Caco-2 (cell line): ENCODE data around the gene CYSLTR2. TPM values are rescaled to one million over a fixed set of nuclear protein-coding genes. Genes with fewer than 3 reads are reported as not detected.

Source experiments
- BruUV-seq: library from RNA; stranded (reverse); fragments of 400-500 nt; replicated peaks from 2 replicates; lab custom pipeline; 2021; lab: Mats Ljungman, UMichigan
- CTCF ChIA-PET: fragments of 300-600 bp; sonication (Branson Sonifier 250); formaldehyde crosslinking; loops from one replicate; lab custom pipeline; 2022; ENCODE audit warnings: antibody characterized with exemption; lab: Charles Lee
- POLR2A ChIA-PET: fragments of 300-600 bp; sonication (Branson Sonifier 250); formaldehyde crosslinking; loops from one replicate; lab custom pipeline; 2022; ENCODE audit warnings: antibody characterized with exemption; lab: Charles Lee
- DNase-seq, 2 experiments: peaks; one replicate each; pipeline versions ENCODE4 v3.0.0 to v3.0.0-alpha.2; 2020 to 2022
- H3K27me3 ChIP-seq: replicated peaks from 2 replicates; pipeline ENCODE4 v1.6.0; 2011; ENCODE audit warnings: low read length; ENCODE audit not compliant: control insufficient read depth, insufficient read depth
- H3K36me3 ChIP-seq: 2 replicates; pipeline ENCODE4 v1.5.1; 2011; ENCODE audit warnings: low read length; ENCODE audit not compliant: control insufficient read depth, insufficient read depth
- H3K4me1 ChIP-seq: fragments of 250-450 bp; sonication (Bioruptor Pico); 2 replicates; pipeline ENCODE4 v1.5.1; 2020; ENCODE audit warnings: mild to moderate bottlenecking
- H3K4me3 ChIP-seq: 2 replicates; pipeline ENCODE4 v1.5.1; 2011; ENCODE audit warnings: low read depth, mild to moderate bottlenecking, control low read depth, low read length
- H3K9me3 ChIP-seq: fragments of 250-450 bp; sonication (Bioruptor Pico); 2 replicates; pipeline ENCODE4 v1.5.1; 2020; ENCODE audit warnings: mild to moderate bottlenecking, moderate library complexity
- H3K27ac Mint-ChIP-seq: one replicate; pipeline ENCODE4 v1.8.0; 2022; ENCODE audit warnings: mixed read lengths; ENCODE audit not compliant: unreplicated experiment
- H3K27me3 Mint-ChIP-seq: one replicate; pipeline ENCODE4 v1.8.0; 2022; ENCODE audit warnings: mixed read lengths; ENCODE audit not compliant: insufficient read depth, unreplicated experiment
- H3K36me3 Mint-ChIP-seq: one replicate; pipeline ENCODE4 v1.8.0; 2022; ENCODE audit warnings: mild to moderate bottlenecking, mixed read lengths; ENCODE audit not compliant: insufficient read depth, unreplicated experiment
- H3K4me1 Mint-ChIP-seq: one replicate; pipeline ENCODE4 v1.8.0; 2022; ENCODE audit warnings: low read depth, mixed read lengths; ENCODE audit not compliant: unreplicated experiment
- H3K4me3 Mint-ChIP-seq: one replicate; pipeline ENCODE4 v1.8.0; 2022; ENCODE audit warnings: mild to moderate bottlenecking, moderate library complexity, mixed read lengths; ENCODE audit not compliant: unreplicated experiment
- H3K9me3 Mint-ChIP-seq: one replicate; pipeline ENCODE4 v1.8.0; 2022; ENCODE audit warnings: mixed read lengths; ENCODE audit not compliant: unreplicated experiment
- CTCF ChIP-seq, 2 experiments: fragments of 200-600 bp in 1 of 2; IDR thresholded peaks; 1 replicate in 1 of 2; 2 replicates in 1 of 2; pipeline versions ENCODE4 v1.5.1 to v1.8.0; 2011 to 2022; ENCODE audit warnings: antibody characterized with exemption in 1 of 2, control low read depth in 1 of 2, inconsistent platforms in 1 of 2, low read depth in 1 of 2, low read length in 1 of 2, mild to moderate bottlenecking in 1 of 2, moderate library complexity in 1 of 2; ENCODE audit not compliant: insufficient read depth in 1 of 2, severe bottlenecking in 1 of 2, unreplicated experiment in 1 of 2
- intact Hi-C: fragments of 100-400 bp; cut with micrococcal nuclease; formaldehyde crosslinking; loops from one replicate; pipeline ENCODE4 v1.10.0; 2022; ENCODE audit not compliant: unreplicated experiment
- total RNA-seq: library from RNA; stranded (reverse); gene quantifications from 2 replicates; pipeline ENCODE4 v1.2.3, GENCODE V29; 2022

CYSLTR2 gene
- total RNA-seq, 1 experiment from 2014 or later, result not detected

GRCh38 chr13:48655291-48655690, 1.6 kb downstream of the CYSLTR2 start:
- no peaks in the 10 kb centered on the region for H3K27me3 ChIP-seq
- Mint-ChIP-seq H3K4me1 (no peaks in the 10 kb centered on the region), H3K9me3 (no peaks in the 10 kb centered on the region), H3K27me3 (peaks cover 18% of the 10 kb centered on the region), H3K4me3 (no peak overlapping the region), H3K36me3 (no peaks in the 10 kb centered on the region), H3K27ac (no peak overlapping the region)
- no peaks in the 10 kb centered on the region for H3K4me1 ChIP-seq
- intact Hi-C loops, result no loop called here
- BruUV-seq, result no TSS peak
- no peak overlapping the region for H3K4me3 ChIP-seq
- no peak for DNase-seq
- CTCF ChIA-PET, result no interaction called here
- no peak for TF ChIP-seq CTCF (IDR thresholded peaks at IDR 0.05; ENCODE audit: insufficient read depth in 1 of 2, low read depth in 1 of 2, low read length in 1 of 2, severe bottlenecking in 1 of 2, unreplicated experiment in 1 of 2)
- POLR2A ChIA-PET, result no interaction called here
- no peaks in the 10 kb centered on the region for H3K9me3 ChIP-seq
- H3K36me3 ChIP-seq, result no peaks in the 10 kb centered on the region

- Mint-ChIP-seq H3K4me3 (no peak overlapping the region), H3K9me3 (no peaks in the 10 kb centered on the region), H3K27ac (no peak overlapping the region), H3K36me3 (no peaks in the 10 kb centered on the region), H3K4me1 (no peaks in the 10 kb centered on the region), H3K27me3 (peaks cover 18% of the 10 kb centered on the region)
- Histone ChIP-seq H3K9me3 (no peaks in the 10 kb centered on the region), H3K4me1 (no peaks in the 10 kb centered on the region), H3K27me3 (no peaks in the 10 kb centered on the region), H3K4me3 (no peak overlapping the region), H3K36me3 (no peaks in the 10 kb centered on the region)
- intact Hi-C loops, result no loop called here
- CTCF ChIA-PET, result no interaction called here
- POLR2A ChIA-PET, result no interaction called here
- no peak for TF ChIP-seq CTCF (IDR thresholded peaks at IDR 0.05; ENCODE audit: insufficient read depth in 1 of 2, low read depth in 1 of 2, low read length in 1 of 2, severe bottlenecking in 1 of 2, unreplicated experiment in 1 of 2)
- no TSS peak for BruUV-seq
- no peak for DNase-seq
Observed at GRCh38 chr13:48656608-48657007, 2.9 kb downstream of the CYSLTR2 start.

GRCh38 chr13:48660361-48661076, 6.8 kb downstream of the CYSLTR2 start:
- no TSS peak for BruUV-seq
- no peak for DNase-seq
- TF ChIP-seq CTCF (IDR thresholded peaks at IDR 0.05; ENCODE audit: insufficient read depth in 1 of 2, low read depth in 1 of 2, low read length in 1 of 2, severe bottlenecking in 1 of 2, unreplicated experiment in 1 of 2), result no peak
- Histone ChIP-seq H3K4me3 (no peak overlapping the region), H3K27me3 (no peaks in the 10 kb centered on the region), H3K9me3 (peaks cover 10% of the 10 kb centered on the region), H3K36me3 (no peaks in the 10 kb centered on the region), H3K4me1 (no peaks in the 10 kb centered on the region)
- H3K27ac Mint-ChIP-seq, result no peak overlapping the region
- H3K36me3 Mint-ChIP-seq, result no peaks in the 10 kb centered on the region
- H3K27me3 Mint-ChIP-seq, result peaks cover 13% of the 10 kb centered on the region
- intact Hi-C loops, result no loop called here
- H3K9me3 Mint-ChIP-seq, result peaks cover 12% of the 10 kb centered on the region
- no peaks in the 10 kb centered on the region for H3K4me1 Mint-ChIP-seq
- CTCF ChIA-PET, result interaction anchor here (0.7 kb wide), 1 partner anchor 80 kb away, joined by 3 read pairs; no protein-coding TSS in a partner anchor
- H3K4me3 Mint-ChIP-seq, result no peak overlapping the region
- POLR2A ChIA-PET, result no interaction called here
